Measurements from ENCODE around the gene STYK1. TPM values are rescaled to one million over a fixed set of nuclear protein-coding genes. Genes with fewer than 3 reads are reported as not detected.

Gene STYK1
- total RNA-seq, 4 donors from 2014 or later = 3.4 to 11.7 (median 8.2) TPM

- 88 to 94% methylated on average over 5 of the region's 5 CpGs for WGBS, 2 donors
- intact Hi-C loops (cut with DNase I) = no loop called here
- Histone ChIP-seq H3K36me3 (peaks cover 0 to 25% (median 0%) of the 10 kb centered on the region in 3 donors), H3K9me3 (no peaks in the 10 kb centered on the region), H3K4me1 (peaks cover 0 to 48% (median 0%) of the 10 kb centered on the region in 3 donors), H3K4me3 (no peak overlapping the region), H3K27ac (no peak overlapping the region), H3K27me3 (no peaks in the 10 kb centered on the region)
- no peak for DNase-seq
- TF ChIP-seq, protein P1, sequence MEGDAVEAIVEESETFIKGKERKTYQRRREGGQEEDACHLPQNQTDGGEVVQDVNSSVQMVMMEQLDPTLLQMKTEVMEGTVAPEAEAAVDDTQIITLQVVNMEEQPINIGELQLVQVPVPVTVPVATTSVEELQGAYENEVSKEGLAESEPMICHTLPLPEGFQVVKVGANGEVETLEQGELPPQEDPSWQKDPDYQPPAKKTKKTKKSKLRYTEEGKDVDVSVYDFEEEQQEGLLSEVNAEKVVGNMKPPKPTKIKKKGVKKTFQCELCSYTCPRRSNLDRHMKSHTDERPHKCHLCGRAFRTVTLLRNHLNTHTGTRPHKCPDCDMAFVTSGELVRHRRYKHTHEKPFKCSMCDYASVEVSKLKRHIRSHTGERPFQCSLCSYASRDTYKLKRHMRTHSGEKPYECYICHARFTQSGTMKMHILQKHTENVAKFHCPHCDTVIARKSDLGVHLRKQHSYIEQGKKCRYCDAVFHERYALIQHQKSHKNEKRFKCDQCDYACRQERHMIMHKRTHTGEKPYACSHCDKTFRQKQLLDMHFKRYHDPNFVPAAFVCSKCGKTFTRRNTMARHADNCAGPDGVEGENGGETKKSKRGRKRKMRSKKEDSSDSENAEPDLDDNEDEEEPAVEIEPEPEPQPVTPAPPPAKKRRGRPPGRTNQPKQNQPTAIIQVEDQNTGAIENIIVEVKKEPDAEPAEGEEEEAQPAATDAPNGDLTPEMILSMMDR (IDR thresholded peaks at IDR 0.05) = no peak
- TF ChIP-seq POLR2A (IDR thresholded peaks at IDR 0.05) = no peak
Measured at GRCh38 chr12:10634427-10634826, 39.4 kb downstream of the STYK1 start.

- no peaks in the 10 kb centered on the region for H3K27me3 ChIP-seq
- H3K4me1 ChIP-seq = peaks cover 0 to 42% (median 0%) of the 10 kb centered on the region in 3 donors
- peaks cover 0 to 32% (median 0%) of the 10 kb centered on the region in 3 donors for H3K36me3 ChIP-seq
- H3K9me3 ChIP-seq = no peaks in the 10 kb centered on the region
- H3K27ac ChIP-seq = no peak overlapping the region
- no peak for TF ChIP-seq POLR2A (IDR thresholded peaks at IDR 0.05)
- TF ChIP-seq, protein P1 (IDR thresholded peaks at IDR 0.05) = no peak
- 72 to 79% methylated on average over 3 of the region's 3 CpGs for WGBS, 2 donors
- no peak overlapping the region for H3K4me3 ChIP-seq
- intact Hi-C loops (cut with DNase I) = no loop called here
- no peak for DNase-seq
Measured at GRCh38 chr12:10633541-10633940, 40.3 kb downstream of the STYK1 start.

- Histone ChIP-seq H3K27me3 (no peaks in the 10 kb centered on the region), H3K27ac (no peak overlapping the region), H3K4me3 (no peak overlapping the region), H3K4me1 (peaks cover 0 to 30% (median 0%) of the 10 kb centered on the region in 3 donors), H3K36me3 (peaks cover 0 to 42% (median 0%) of the 10 kb centered on the region in 3 donors), H3K9me3 (no peaks in the 10 kb centered on the region)
- DNase-seq = no peak
- intact Hi-C loops (cut with DNase I) = no loop called here
- no peak for TF ChIP-seq POLR2A (IDR thresholded peaks at IDR 0.05)
- TF ChIP-seq, protein P1 (IDR thresholded peaks at IDR 0.05) = no peak
Measured at GRCh38 chr12:10632226-10632625, 41.6 kb downstream of the STYK1 start.

DNA sequence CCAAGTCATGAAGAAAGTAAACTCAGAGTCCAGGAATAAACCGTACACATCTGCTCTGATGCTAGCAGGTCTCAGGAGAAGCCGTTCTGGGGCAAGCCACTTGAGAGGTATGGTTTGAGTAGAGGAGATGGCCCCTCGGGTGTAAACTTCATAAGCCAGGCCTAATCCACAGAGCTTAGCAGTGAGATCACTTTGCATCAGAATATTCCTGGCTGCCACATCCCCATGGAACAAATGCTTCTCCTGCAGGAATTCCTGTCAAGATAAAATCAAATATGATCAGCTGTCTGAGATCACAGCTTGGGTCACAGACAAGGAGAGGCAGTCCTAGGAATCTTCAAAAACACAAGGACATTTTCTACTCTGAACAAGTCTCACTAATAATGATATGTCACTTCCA lies 49.2 kb downstream of the STYK1 start:
- no peaks in the 10 kb centered on the region for H3K9me3 ChIP-seq
- DNase-seq = no peak
- H3K4me1 ChIP-seq = no peaks in the 10 kb centered on the region
- WGBS, 2 donors = 66 to 69% methylated on average over 3 of the region's 3 CpGs
- intact Hi-C loops (cut with DNase I) = no loop called here
- no peaks in the 10 kb centered on the region for H3K27me3 ChIP-seq
- no peak overlapping the region for H3K4me3 ChIP-seq
- H3K27ac ChIP-seq = no peak overlapping the region
- peaks cover 0 to 87% (median 0%) of the 10 kb centered on the region in 3 donors for H3K36me3 ChIP-seq
- TF ChIP-seq, protein P1 (IDR thresholded peaks at IDR 0.05) = no peak
- TF ChIP-seq POLR2A (IDR thresholded peaks at IDR 0.05) = no peak

GRCh38 chr12:10623131-10623530 lies 50.7 kb downstream of the STYK1 start:
- no peaks in the 10 kb centered on the region for H3K4me1 ChIP-seq
- H3K27ac ChIP-seq = no peak overlapping the region
- intact Hi-C loops (cut with DNase I) = no loop called here
- no peak for DNase-seq
- no peaks in the 10 kb centered on the region for H3K27me3 ChIP-seq
- TF ChIP-seq, protein P1 (IDR thresholded peaks at IDR 0.05) = no peak
- TF ChIP-seq POLR2A (IDR thresholded peaks at IDR 0.05) = no peak
- H3K9me3 ChIP-seq = no peaks in the 10 kb centered on the region
- H3K36me3 ChIP-seq = peaks cover 0 to 91% (median 0%) of the 10 kb centered on the region in 3 donors
- no peak overlapping the region for H3K4me3 ChIP-seq
